ENCODE measurements around the gene LPAR1.
A peak's percentile ranks its signal among the peaks of the same experiment; 100 is the strongest.
"Not testable (repeated sequence)": the region's sequence is repeated elsewhere in the genome, so short reads cannot be mapped to it uniquely, and the experiment has no call there.

LPAR1 gene, protein sequence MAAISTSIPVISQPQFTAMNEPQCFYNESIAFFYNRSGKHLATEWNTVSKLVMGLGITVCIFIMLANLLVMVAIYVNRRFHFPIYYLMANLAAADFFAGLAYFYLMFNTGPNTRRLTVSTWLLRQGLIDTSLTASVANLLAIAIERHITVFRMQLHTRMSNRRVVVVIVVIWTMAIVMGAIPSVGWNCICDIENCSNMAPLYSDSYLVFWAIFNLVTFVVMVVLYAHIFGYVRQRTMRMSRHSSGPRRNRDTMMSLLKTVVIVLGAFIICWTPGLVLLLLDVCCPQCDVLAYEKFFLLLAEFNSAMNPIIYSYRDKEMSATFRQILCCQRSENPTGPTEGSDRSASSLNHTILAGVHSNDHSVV

DNA sequence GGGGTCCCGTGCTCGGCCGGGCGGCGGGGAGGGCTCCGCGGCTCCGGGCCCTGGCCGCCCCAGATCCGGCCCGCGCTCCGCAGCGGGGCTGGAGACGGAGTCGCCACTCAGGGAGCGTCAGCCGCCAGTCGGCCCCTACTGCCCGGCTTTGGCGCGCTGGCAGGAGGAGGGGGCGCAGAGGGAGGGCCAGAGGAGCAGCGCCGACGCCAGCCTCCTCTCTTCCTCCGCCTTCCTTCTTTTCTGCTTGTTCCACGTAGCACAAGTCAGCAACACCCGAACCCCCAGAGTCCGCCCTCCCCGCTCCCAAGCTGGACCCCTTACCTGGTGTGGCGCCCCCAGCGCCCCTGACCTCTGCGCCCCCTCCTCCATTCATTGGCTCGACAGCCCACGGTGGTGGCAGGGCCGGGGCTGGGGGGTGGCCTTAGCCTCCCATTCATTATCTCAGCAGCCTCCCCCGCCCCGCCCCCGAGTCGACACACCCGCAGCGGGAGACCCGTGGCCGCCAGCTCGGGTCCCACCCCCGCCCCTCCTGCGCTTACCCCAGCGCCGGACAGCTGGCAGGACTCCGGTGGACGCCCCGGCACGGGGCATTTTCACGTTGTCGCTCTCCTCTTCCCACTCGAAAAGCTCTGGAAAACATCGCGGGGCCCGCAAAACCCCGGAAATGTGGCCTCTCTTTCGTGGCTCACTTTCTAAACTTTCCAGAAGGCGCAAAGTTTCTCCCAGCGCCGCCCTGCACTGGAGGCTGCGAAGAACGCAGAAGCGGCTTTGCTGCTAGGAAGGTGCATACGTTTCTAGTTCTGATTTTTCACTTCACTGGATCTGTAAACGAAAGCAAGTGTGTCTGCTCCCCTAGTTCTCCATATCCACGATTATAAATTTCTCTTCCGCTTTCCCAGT is at the start of gene LPAR1:
TSS of gene LPAR1 (minus strand) at position 140 of the 900 bp plus-strand sequence. CDS start 66,353 bp downstream, outside the sequence.
- in situ Hi-C loops (cut with MboI; ENCODE audit: low pct_unique_long_range_greater_than_20kb, low sequenced_read_pairs) = no loop called here
- DNase-seq = no peak

DNA sequence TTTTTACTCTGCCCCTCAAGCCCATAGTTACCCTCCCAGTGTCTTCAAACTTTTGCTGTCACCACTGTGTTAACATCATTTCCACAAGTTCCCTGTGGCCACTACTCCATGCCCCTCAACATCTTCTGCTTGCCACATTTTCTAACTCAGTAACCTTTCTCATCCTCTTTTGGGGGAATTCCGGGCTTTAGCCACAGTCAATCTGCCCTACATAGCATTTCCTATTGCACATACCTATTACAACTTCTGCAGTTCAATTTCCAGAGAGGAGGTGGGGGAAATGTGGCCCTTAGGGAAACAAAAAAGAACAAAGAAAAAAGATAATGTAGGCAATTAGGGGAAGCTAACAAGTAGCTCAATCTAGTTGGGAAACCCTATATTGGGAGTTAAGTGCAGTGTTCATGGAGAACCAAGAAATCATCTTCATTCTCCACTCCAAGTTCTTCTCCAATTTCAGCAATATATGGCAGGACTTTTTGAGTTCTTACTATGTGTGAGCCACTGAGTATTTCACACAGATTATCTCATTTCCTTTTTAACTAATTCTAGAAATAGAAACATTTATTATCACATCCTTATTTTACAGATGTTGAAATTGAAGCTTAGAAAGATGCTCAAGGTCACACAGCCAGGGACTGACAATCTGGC is 40.2 kb upstream of the LPAR1 start:
- in situ Hi-C loops (cut with MboI; ENCODE audit: low pct_unique_long_range_greater_than_20kb, low sequenced_read_pairs) = no loop called here
- DNase-seq = no peak

DNA sequence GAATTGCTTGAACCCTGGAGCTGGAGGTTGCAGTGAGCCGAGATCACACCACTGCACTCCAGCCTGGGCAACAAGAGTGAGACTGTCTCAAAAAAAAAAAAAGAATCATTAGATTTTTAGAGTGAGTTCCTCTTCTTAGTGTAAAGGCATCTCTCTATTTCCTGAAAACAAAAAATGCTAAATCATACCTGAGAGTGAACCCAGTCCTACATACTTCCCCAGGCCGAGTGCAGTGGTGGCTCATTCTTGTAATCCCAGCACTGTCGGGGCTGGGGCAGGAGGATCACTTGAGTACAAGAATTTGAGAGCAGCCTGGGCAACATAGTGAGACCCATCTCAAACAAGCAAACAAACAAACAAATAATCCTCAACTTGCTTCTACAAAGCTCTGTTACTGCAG is 38.2 kb upstream of the LPAR1 start:
- DNase-seq = no peak
- in situ Hi-C loops (cut with MboI; ENCODE audit: low pct_unique_long_range_greater_than_20kb, low sequenced_read_pairs) = no loop called here

DNA sequence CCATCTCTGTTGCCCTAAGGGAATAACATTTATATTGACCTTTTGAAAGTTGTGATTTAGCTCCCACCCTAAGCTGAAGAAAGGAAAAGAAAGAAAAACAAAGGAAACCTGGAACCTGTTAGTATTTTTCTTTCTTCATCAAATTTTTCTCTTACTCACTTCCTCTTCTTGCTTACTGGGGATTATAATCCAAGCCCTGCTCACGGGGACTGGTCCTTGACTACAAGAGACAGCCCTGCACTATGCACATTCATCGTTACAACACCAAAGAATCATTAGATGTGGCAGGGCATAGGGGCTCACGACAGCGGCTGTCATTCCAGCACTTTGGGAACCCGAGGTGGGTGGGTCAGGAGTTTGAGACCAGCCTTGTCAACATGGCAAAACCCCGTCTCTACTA is 37.8 kb upstream of the LPAR1 start:
- in situ Hi-C loops (cut with MboI; ENCODE audit: low pct_unique_long_range_greater_than_20kb, low sequenced_read_pairs) = no loop called here
- DNase-seq = no peak

DNA sequence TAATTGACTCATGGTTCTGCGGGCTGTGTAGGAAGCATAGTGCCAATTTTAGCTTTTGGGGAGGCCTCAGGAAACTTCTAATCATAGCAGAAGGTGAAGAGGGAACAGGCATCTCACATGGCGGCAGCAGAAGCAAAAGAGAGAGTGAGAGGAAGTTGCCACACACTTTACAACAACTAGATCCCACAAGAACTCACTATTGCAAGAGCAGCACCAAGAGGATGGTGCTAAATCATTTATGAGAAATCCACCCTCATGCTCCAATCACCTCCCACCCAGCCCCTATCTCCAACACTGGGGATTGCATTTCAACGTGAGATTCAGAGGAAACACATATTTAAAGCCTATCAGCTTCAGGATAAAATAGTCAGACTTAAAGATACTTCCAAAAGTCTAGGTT is 36.1 kb upstream of the LPAR1 start:
- in situ Hi-C loops (cut with MboI; ENCODE audit: low pct_unique_long_range_greater_than_20kb, low sequenced_read_pairs) = no loop called here
- DNase-seq = peak; percentile 16

DNA sequence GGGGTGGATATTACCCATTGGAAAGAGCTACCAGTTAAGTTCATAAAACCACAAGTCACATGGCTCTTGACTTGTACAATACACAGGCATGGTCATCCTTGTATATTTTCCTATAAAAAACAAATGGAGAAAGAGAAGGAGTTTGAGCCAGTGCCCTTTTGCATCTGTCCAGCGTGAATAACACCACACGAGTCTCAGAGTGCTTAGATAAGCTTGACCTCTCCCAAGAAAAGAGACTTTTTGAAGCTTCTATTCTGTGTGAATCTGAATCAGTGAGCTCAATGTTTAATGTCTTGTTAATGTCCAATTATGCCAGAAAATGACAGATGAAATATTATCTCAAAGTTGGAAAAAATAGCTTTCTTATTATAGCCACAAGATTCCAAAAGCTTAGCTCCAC is 30.9 kb upstream of the LPAR1 start:
- in situ Hi-C loops (cut with MboI; ENCODE audit: low pct_unique_long_range_greater_than_20kb, low sequenced_read_pairs) = no loop called here
- DNase-seq = no peak

DNA sequence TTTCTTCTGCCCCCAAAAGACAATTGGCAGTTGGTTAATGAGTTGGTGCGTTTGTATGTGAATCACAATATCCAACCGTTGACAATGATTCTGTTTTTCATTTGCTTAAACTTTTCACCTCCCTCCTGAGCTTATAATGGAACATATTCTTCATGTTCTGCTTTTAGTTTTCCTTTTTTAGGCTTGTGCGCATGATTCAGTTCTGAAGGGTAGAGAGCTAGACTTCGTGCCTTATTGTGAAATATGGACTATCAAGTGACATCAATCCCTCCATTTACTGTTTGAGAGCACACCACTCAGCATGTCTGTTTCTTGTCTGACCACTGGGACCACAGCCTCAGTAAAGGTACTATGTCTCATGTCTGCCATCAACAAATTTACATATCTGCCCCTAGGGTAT is 30.5 kb upstream of the LPAR1 start:
- no peak for DNase-seq
- in situ Hi-C loops (cut with MboI; ENCODE audit: low pct_unique_long_range_greater_than_20kb, low sequenced_read_pairs) = no loop called here

DNA sequence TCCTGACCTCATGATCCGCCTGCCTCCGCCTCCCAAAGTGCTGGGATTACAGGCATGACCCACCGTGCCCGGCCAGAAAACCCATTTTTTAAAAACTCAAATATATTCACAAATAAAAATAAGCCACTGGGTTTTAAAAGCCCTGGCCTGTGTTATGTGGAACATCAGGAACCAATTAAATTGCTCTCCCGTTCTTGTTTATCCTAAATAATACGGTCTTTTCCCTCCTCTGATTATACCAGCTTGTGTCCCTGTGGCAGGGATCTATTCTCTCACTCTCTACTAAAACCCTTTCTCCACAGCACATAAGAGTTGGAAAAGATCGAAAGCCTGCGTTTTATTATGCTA is 30.1 kb upstream of the LPAR1 start:
- in situ Hi-C loops (cut with MboI; ENCODE audit: low pct_unique_long_range_greater_than_20kb, low sequenced_read_pairs) = no loop called here

DNA sequence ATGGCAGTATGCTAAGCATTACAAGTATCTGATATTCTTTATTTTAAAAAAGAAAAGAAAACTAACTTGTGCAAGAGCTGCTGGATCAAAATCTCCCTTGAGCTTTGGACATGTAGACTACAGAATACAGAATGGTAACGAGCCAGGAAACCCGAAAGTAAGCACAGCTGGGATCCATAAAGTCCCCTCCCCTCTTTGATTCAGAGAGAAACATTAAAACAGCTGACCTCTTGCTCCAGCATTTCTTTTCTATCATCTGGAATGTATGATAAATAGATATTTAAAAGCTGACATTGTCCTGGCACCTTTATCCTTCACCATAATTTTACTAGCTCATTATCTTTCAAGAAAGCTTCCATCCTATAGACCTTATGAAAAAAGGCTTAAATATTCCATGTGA is 28.2 kb upstream of the LPAR1 start:
- in situ Hi-C loops (cut with MboI; ENCODE audit: low pct_unique_long_range_greater_than_20kb, low sequenced_read_pairs) = no loop called here

More for the DNA sequence above, 30.1 kb upstream of the LPAR1 start:
- DNase-seq = no peak

DNA sequence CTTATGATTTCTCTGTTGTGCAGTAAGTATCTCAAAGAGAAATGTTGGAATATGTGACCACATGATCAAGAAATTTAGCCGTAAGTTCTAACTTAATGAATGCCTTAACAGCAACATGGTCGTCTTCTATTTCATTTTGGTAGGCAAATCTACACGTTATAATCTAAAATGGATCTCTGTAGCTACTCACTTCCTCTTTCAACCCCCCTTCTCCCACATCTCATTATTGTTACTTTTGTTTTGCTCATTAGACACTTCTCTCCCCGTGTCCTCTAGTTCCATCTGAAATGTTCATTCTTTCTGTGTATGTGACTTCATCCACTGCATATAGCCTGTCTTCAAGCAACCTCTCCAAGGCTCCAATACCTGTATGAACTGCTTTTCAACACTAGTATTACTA is 27.1 kb upstream of the LPAR1 start:
- no peak for DNase-seq
- in situ Hi-C loops (cut with MboI; ENCODE audit: low pct_unique_long_range_greater_than_20kb, low sequenced_read_pairs) = no loop called here

More for the DNA sequence above, 28.2 kb upstream of the LPAR1 start:
- DNase-seq = no peak

DNA sequence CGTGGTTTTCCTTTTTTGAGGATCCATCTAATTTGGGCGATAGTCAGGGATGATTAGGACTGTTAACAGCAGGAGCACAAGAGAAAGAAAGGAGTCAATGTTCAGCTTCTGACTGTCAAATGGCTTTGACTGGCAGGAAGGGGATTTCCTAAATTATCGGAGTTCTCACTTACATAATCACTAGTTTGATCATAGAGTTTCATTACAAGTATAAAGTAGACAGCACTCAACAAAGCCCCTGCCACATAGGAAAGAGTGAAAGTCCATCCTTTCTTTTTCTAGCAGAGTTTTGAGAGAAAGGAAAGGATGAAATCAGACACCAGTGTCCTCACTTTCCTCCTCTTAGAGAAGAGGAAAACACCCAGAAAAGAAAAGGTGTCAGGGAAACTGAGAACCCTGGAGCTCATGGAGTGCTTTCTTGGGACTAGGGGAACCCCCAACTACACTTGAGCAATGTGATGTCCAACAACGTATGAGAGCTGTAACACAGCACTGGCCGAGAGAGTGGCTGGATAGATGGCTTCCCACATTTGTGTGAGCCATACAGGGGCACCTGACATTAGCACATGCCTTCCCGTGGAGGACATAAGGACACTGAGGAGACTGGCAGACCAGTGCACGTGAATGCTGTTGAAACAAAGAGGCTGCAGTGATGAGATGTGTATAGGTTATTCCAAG is 26.0 kb upstream of the LPAR1 start:
- in situ Hi-C loops (cut with MboI; ENCODE audit: low pct_unique_long_range_greater_than_20kb, low sequenced_read_pairs) = no loop called here

DNA sequence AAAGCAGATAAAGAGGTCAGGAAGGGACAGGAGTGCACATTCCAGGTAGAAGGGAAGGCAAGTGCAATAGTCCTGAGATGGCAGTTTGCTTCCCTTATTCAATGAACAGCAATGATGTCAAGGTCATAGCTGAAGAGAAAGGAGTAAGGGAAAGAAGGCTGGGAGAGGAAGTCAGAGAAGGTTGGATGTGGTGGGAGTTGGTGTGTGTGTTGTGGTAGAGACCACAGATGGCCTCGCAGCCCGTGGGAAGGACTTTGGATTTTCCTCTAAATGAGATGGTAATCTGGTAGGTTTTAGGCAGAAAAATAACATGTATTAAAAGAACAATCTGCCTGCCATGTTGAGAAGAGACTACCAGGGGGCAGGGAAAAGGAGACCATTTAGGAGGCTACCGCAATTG is 25.1 kb upstream of the LPAR1 start:
- no peak for DNase-seq
- in situ Hi-C loops (cut with MboI; ENCODE audit: low pct_unique_long_range_greater_than_20kb, low sequenced_read_pairs) = no loop called here

More for the DNA sequence above, 26.0 kb upstream of the LPAR1 start:
- DNase-seq = no peak

DNA sequence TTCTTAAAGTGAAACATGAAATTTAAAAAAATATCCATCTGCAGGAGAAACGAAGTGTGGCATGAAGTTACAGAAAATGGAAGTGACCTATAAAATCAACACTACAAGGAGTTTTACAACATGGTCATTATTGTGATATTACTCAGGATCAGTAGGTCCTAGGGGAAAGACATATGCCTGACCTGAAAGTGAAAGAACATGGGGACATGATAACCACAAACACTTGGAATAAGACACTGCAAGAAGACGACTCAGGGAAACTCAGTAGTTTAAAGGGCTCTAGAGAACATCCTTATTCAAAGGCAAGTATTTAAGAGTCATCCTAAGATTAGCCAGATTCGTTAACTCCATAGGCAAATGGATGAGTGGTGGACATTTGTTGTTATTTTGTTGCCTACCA is 19.9 kb upstream of the LPAR1 start:
- in situ Hi-C loops (cut with MboI; ENCODE audit: low pct_unique_long_range_greater_than_20kb, low sequenced_read_pairs) = no loop called here
- no peak for DNase-seq

DNA sequence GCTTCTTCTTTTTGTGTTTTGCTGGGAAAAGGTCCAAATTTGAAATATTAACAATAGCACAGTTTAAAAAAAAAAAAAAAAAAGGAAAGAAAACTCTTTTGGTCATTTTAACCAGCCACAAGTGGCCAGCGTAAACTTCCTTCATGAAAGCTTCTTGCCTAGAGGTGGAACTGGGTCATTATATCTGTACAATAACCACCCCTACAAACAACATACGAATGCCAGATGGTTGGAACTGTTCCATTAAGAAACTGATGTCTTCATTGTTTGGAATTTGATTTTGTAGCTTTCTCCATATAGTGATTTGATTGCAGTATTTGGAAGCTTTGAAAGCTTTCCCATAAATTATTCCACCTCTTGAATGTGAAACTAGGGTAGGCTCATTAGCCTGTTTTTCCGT is 18.3 kb upstream of the LPAR1 start:
- in situ Hi-C loops (cut with MboI; ENCODE audit: low pct_unique_long_range_greater_than_20kb, low sequenced_read_pairs) = no loop called here
- DNase-seq = no peak

DNA sequence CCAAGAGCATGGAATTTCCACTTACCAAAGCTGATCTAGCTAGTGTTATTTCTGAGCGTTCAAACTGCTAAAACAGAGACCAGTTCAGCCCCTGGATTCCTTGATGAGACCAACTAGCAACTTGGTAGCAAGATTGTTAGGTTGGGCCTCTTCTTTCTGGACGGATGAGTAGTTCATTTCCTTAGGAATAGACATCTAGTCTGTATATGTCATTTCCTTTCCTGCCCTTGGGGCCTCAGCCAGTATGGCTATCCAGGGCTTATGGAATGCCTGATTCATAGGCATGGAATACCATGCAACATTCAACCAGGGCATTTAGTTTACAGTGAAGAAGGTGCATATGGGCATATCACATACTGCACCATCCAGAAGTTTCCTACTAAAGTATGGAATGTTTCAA is 14.5 kb upstream of the LPAR1 start:
- in situ Hi-C loops (cut with MboI; ENCODE audit: low pct_unique_long_range_greater_than_20kb, low sequenced_read_pairs) = no loop called here
- DNase-seq = no peak

DNA sequence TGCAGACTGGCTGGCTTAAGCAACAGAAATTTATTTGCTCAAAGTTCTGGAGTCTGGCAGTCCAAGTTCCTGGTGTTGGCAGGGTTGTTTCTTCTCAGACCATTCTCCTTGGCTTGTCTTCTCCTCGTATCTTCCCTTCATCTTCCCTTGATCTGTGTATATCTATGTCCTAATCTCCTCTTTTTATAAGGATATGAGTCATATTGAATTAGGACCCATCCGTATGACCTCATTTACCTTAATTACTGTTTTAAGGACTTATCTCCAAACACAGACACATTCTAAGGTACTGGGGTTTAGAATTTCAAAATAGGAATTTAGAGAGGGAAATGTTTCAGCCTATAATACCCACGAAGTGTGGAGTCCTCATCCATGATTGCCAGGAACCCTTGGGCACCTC is 13.1 kb upstream of the LPAR1 start:
- DNase-seq = no peak
- in situ Hi-C loops (cut with MboI; ENCODE audit: low pct_unique_long_range_greater_than_20kb, low sequenced_read_pairs) = no loop called here

DNA sequence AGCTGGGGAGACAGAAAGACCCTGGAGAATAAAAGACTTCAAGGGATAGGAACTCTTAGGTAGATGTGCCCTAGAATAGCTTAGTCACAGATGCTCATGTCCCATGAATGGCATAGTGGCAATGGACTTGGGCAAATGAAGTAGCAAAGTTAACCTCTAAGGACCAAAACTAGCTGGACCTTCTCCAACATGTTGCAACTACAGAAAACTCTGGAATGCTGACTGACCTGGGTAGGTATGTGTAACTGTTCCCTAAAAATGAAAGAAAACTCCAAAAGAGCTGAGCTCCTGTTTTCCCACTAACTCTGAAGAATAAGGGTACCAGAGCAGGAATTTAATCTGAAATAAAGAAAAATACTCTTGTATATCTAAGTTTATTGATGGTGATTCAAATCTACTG is 12.5 kb upstream of the LPAR1 start:
- DNase-seq = no peak
- in situ Hi-C loops (cut with MboI; ENCODE audit: low pct_unique_long_range_greater_than_20kb, low sequenced_read_pairs) = no loop called here

DNA sequence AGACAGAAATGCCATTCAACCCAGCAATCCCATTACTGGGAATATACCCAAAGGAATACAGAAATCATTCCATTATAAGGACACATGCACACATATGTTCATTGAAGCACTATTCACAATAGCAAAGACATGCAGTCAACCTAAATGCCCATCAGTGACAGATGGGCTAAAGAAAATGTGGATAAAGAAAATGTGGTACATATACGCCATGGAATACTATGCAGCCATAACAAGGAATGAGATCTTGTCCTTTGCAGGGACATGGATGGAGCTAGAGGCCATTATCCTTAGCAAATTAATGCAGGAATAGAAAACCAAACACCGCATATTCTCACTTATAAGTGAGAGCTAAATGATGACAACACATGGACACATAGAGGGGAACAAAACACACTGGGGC is 9.0 kb upstream of the LPAR1 start:
- in situ Hi-C loops (cut with MboI; ENCODE audit: low pct_unique_long_range_greater_than_20kb, low sequenced_read_pairs); DNase-seq: not testable (repeated sequence)

DNA sequence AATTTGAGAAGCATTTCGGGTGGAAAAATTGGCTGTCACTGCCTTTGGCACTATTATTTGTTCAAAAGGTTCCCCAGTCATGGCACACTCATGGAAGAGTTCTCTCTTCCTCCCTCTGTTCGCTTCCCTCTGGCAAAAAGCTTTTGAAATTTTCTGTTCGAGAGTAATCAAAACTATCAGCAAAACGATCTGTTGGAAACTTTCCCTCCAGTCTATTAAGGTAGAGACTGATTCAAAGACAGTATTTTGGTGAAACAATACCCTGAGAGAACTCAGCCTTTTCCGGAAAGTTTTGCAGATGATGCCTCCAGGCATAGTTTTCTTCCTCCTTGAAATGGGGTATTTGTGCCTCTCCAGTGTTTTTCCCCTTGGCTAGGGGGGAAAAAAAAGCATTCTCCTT is 3.6 kb upstream of the LPAR1 start:
- DNase-seq = no peak
- in situ Hi-C loops (cut with MboI; ENCODE audit: low pct_unique_long_range_greater_than_20kb, low sequenced_read_pairs) = no loop called here
